ENCODE results near the gene EVA1A.
"Not testable (repeated sequence)": the region's sequence is repeated elsewhere in the genome, so short reads cannot be mapped to it uniquely, and the experiment has no call there.

Gene EVA1A

DNA sequence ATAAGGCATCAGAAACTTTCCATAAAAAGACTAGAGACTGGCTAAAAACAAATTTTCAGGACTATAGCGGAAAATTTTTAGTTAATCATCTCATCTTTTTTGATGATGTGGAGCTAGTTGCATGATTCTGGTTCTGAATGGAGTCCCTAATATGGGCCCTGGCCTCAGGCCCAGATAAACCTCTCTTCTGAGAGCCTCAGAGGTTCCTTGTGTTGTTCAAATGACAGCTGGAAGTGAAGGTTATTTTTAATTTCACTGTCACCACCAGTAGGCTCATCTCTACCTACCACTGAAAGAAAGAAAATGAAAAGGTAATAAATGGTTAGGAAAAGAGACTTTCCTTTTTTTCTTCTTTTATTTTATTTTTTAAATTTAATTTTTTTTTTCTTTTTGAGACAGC is 75.9 kb downstream of the EVA1A start:
- no peak overlapping the region for H3K27ac ChIP-seq
- H2AFZ ChIP-seq (ENCODE audit: low read depth), result no peak overlapping the region
- H3K27me3 ChIP-seq (ENCODE audit: insufficient read depth, low read depth), result no peaks in the 10 kb centered on the region
- no peaks in the 10 kb centered on the region for H3K79me2 ChIP-seq (ENCODE audit: insufficient read depth, low read depth)
- no peak overlapping the region for H3K4me2 ChIP-seq
- H3K4me3 ChIP-seq (IDR thresholded peaks at IDR 0.05; ENCODE audit: insufficient read depth, low read depth, low read length), result no peak overlapping the region
- no peaks in the 10 kb centered on the region for H3K4me1 ChIP-seq (ENCODE audit: low read depth, poor library complexity, severe bottlenecking)
- no peaks in the 10 kb centered on the region for H3K36me3 ChIP-seq (ENCODE audit: insufficient read depth)
- no peaks in the 10 kb centered on the region for H4K20me1 ChIP-seq (ENCODE audit: insufficient read depth)
- no peak overlapping the region for H3K9ac ChIP-seq
- TF ChIP-seq, protein P1, sequence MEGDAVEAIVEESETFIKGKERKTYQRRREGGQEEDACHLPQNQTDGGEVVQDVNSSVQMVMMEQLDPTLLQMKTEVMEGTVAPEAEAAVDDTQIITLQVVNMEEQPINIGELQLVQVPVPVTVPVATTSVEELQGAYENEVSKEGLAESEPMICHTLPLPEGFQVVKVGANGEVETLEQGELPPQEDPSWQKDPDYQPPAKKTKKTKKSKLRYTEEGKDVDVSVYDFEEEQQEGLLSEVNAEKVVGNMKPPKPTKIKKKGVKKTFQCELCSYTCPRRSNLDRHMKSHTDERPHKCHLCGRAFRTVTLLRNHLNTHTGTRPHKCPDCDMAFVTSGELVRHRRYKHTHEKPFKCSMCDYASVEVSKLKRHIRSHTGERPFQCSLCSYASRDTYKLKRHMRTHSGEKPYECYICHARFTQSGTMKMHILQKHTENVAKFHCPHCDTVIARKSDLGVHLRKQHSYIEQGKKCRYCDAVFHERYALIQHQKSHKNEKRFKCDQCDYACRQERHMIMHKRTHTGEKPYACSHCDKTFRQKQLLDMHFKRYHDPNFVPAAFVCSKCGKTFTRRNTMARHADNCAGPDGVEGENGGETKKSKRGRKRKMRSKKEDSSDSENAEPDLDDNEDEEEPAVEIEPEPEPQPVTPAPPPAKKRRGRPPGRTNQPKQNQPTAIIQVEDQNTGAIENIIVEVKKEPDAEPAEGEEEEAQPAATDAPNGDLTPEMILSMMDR (conservative IDR thresholded peaks at IDR 0.05; ENCODE audit: low read depth, low read length), result no peak

DNA sequence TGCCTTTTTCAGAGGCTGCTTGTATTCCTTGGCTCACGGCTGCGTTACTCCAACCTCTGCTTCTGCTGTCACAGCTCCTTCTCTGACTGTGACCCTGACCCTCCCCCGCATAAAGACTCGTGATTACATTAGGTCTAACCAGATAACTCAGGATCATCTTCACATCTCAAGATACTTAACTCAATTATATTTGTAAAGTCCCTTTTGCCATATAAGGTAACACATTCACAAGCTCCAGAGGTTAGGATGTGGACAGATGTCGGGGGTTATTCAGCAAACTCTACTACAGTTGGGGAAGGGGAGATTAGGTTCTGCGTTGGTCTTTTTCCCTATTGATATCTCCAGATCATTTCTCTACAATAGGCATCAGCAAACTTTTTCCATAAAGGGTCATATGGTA is 76.9 kb downstream of the EVA1A start:
- no peak overlapping the region for H3K4me3 ChIP-seq (IDR thresholded peaks at IDR 0.05; ENCODE audit: insufficient read depth, low read depth, low read length)
- no peaks in the 10 kb centered on the region for H4K20me1 ChIP-seq (ENCODE audit: insufficient read depth)
- H3K4me1 ChIP-seq (ENCODE audit: low read depth, poor library complexity, severe bottlenecking), result no peaks in the 10 kb centered on the region
- TF ChIP-seq, protein P1 (conservative IDR thresholded peaks at IDR 0.05; ENCODE audit: low read depth, low read length), result no peak
- no peaks in the 10 kb centered on the region for H3K27me3 ChIP-seq (ENCODE audit: insufficient read depth, low read depth)
- no peak overlapping the region for H3K4me2 ChIP-seq
- H3K79me2 ChIP-seq (ENCODE audit: insufficient read depth, low read depth), result no peaks in the 10 kb centered on the region
- H3K27ac ChIP-seq, result no peak overlapping the region
- H3K9ac ChIP-seq, result no peak overlapping the region
- H2AFZ ChIP-seq (ENCODE audit: low read depth), result no peak overlapping the region
- no peaks in the 10 kb centered on the region for H3K36me3 ChIP-seq (ENCODE audit: insufficient read depth)

DNA sequence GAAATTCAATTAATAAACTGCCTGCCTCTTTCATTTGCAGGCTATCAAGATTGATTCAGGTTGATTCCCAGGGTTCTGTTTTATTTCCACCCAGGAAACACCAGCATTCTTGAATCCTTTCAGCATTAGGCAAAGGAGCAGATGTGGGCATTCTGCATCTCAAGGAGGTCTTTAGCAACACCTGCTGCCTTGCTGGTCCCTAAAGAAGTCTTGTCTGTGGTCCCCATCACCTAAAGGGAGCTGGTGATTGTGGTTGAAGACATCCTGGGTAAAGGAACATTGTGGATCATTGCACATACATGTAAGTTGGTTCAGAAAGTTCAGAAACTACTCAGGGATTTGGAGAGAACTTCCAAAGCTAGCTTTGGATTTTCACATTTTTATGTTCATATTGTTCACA is 78.3 kb downstream of the EVA1A start:
- no peaks in the 10 kb centered on the region for H3K27me3 ChIP-seq (ENCODE audit: insufficient read depth, low read depth)
- TF ChIP-seq, protein P1 (conservative IDR thresholded peaks at IDR 0.05; ENCODE audit: low read depth, low read length), result no peak
- no peak overlapping the region for H3K4me2 ChIP-seq
- no peaks in the 10 kb centered on the region for H4K20me1 ChIP-seq (ENCODE audit: insufficient read depth)
- no peaks in the 10 kb centered on the region for H3K36me3 ChIP-seq (ENCODE audit: insufficient read depth)
- no peak overlapping the region for H3K4me3 ChIP-seq (IDR thresholded peaks at IDR 0.05; ENCODE audit: insufficient read depth, low read depth, low read length)
- H2AFZ ChIP-seq (ENCODE audit: low read depth), result no peak overlapping the region
- no peaks in the 10 kb centered on the region for H3K4me1 ChIP-seq (ENCODE audit: low read depth, poor library complexity, severe bottlenecking)
- no peaks in the 10 kb centered on the region for H3K79me2 ChIP-seq (ENCODE audit: insufficient read depth, low read depth)
- no peak overlapping the region for H3K27ac ChIP-seq
- no peak overlapping the region for H3K9ac ChIP-seq

DNA sequence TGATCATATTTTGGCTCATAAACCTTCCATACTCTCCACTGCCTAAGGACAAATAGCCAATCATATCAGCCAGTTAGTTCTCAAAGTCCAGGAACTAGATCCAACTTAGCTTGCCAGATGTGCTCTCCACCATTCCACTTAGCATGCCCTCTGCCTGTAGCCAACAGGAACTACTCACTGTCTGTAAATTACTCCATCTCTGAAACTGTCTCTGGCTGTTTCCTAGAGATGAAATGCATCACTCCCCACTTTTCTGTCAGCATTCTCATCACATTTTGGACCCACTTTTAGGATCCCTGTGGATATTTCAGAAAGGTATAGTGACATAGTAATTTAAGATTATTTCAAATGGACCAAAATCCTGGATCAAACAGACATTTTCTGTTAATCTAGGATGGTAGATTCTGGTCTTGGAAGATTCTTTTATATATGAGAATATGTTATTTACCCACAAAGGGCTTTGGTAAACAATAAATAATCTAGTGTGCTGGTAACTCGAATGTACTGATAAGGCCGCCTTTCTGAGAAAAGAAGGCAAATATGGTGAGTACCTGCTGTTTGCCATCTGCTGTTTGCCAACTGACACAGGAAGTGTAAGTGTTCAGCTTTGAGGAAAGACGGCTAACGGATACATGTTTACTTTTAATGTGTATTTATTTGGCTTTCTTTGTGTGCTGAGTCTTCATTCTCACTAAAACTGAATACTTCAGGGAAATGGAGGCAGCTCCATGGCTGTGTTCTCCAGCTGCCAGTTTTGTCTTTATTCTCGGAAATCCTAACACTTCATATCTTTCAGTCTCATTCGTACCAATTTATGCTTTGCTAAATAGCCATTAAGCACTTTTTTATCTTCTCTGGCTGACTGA is 79.5 kb downstream of the EVA1A start:
- Histone ChIP-seq H2AFZ (ENCODE audit: low read depth) (no peak overlapping the region), H3K4me3 (IDR thresholded peaks at IDR 0.05; ENCODE audit: insufficient read depth, low read depth, low read length) (no peak overlapping the region), H3K36me3 (ENCODE audit: insufficient read depth) (no peaks in the 10 kb centered on the region), H3K4me2 (no peak overlapping the region), H3K27me3 (ENCODE audit: insufficient read depth, low read depth) (no peaks in the 10 kb centered on the region), H4K20me1 (ENCODE audit: insufficient read depth) (no peaks in the 10 kb centered on the region), H3K9ac (no peak overlapping the region), H3K4me1 (ENCODE audit: low read depth, poor library complexity, severe bottlenecking) (no peaks in the 10 kb centered on the region), H3K27ac (no peak overlapping the region), H3K79me2 (ENCODE audit: insufficient read depth, low read depth) (no peaks in the 10 kb centered on the region)
- TF ChIP-seq, protein P1 (conservative IDR thresholded peaks at IDR 0.05; ENCODE audit: low read depth, low read length), result no peak

DNA sequence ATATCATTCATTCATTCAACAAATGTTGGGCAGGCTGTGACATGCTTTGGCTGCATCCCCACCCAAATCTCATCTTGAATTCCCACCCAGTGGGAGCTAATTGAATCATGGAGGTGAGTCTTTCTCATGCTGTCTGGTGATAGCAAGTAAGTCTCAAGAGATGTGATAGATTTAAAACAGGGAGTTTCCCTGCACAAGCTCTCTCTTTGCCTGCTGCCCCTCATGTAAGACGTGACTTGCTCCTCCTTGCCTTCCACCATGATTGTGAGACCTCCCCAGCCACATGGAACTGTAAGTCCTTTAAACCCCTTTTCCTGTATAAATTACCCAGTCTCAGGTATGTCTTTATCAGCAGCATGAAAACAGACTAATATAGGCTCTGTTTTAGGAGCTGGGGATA is 83.0 kb downstream of the EVA1A start:
- not testable (repeated sequence) for H3K4me2 ChIP-seq; H3K9ac ChIP-seq; H2AFZ ChIP-seq (ENCODE audit: low read depth); H3K36me3 ChIP-seq (ENCODE audit: insufficient read depth); H4K20me1 ChIP-seq (ENCODE audit: insufficient read depth); H3K27me3 ChIP-seq (ENCODE audit: insufficient read depth, low read depth); H3K4me1 ChIP-seq (ENCODE audit: low read depth, poor library complexity, severe bottlenecking); H3K27ac ChIP-seq; H3K4me3 ChIP-seq (IDR thresholded peaks at IDR 0.05; ENCODE audit: insufficient read depth, low read depth, low read length); H3K79me2 ChIP-seq (ENCODE audit: insufficient read depth, low read depth)

Data from KMS-11 (cell line).